Thyroid gland (tissue), 4 donors: ENCODE measurements around the gene EEA1. TPM values are rescaled to one million over a fixed set of nuclear protein-coding genes. Genes with fewer than 3 reads are reported as not detected.
A peak's percentile ranks its signal among the peaks of the same experiment; 100 is the strongest.

Experiments
- DNase-seq, 2 donors: peaks; one replicate each; pipeline ENCODE4 v3.0.0-alpha.2; 2019
- H3K27ac ChIP-seq, 3 donors: fragments of 200-600 bp; sonication (generic); 1 replicate in 2 of 3; 2 replicates in 1 of 3; pipeline ENCODE4 v1.5.1; 2016 to 2019; ENCODE audit warnings: mild to moderate bottlenecking in 1 of 3, moderate library complexity in 1 of 3
- H3K27me3 ChIP-seq: fragments of 200-600 bp; sonication (generic); one replicate; pipeline ENCODE4 v1.5.1; 2019
- H3K36me3 ChIP-seq, 2 donors: fragments of 200-600 bp; sonication (generic); one replicate each; pipeline ENCODE4 v1.5.1; 2016 to 2019
- H3K4me1 ChIP-seq, 2 donors: fragments of 200-600 bp; sonication (generic); one replicate each; pipeline ENCODE4 v1.5.1; 2017 to 2019
- H3K4me3 ChIP-seq, 3 donors: fragments of 200-600 bp; sonication (generic); replicated peaks in 1 of 3; 1 replicate in 2 of 3; 2 replicates in 1 of 3; pipeline ENCODE4 v1.5.1; 2016; ENCODE audit warnings: mild to moderate bottlenecking in 1 of 3
- H3K9me3 ChIP-seq: fragments of 200-600 bp; sonication (generic); one replicate; pipeline ENCODE4 v1.5.1; 2017
- POLR2A ChIP-seq, 2 donors: fragments of 450-650 bp; IDR thresholded peaks; one replicate each; pipeline ENCODE4 v1.6.1; 2017; ENCODE audit warnings: antibody characterized with exemption in 2 of 2, mild to moderate bottlenecking in 2 of 2, moderate library complexity in 1 of 2
- WGBS, 2 donors: methylation state at CpG; one replicate each; pipeline ENCODE4 v1.1.5; 2017; 5-methylcytosine and 5-hydroxymethylcytosine counted together
- intact Hi-C: fragments of 100-400 bp; cut with DNase I; formaldehyde crosslinking; loops from one replicate; pipeline ENCODE4 v1.15.1; 2023
- total RNA-seq, 4 donors: library from RNA; depleted of rRNA; stranded (reverse); fragments of >200 nt; gene quantifications; one replicate each; pipeline ENCODE4 v1.2.3, GENCODE V29; 2016
- TF ChIP-seq, protein P1 (sequence below), 6 experiments: fragments of 200-600 bp in 3 of 6; fragments of 450-650 bp in 3 of 6; sonication (generic) in 3 of 6; IDR thresholded peaks; one replicate each; pipeline ENCODE4 v1.5.1; 2016 to 2019; ENCODE audit warnings: antibody characterized with exemption in 6 of 6, mild to moderate bottlenecking in 2 of 6, inconsistent platforms in 1 of 6, moderate library complexity in 1 of 6

EEA1 gene
- total RNA-seq, 4 donors from 2014 or later, result 16.0 to 21.8 (median 19.3) TPM

DNA sequence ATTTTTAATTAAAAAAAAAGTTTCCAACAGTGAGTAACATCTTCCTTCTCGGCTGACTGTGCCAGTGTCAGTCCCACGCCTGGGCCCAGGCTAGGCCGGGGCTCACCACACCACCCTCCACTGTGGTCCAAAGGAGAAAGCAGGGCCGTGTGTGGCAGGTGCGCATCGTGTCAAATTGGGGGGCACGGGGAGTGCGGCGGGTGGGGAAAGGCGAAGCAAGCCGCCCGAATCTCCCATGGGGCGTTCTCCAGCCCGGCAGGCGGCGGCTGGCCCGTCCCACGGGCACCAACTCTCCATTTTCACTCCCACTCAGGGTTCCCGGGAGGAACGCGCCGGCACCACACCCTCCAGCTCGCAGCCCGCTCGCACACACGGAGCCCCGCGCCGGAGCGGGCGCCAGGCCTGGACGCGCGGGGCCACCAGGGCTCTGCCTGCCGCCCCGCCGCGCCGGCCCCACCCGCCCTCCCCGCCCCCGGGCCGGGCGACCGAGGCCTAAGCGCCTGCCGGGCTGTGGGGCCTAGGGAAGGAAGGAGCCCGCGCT, 604 bp downstream of the EEA1 start:
- intact Hi-C loops, result no loop called here
- peak overlapping the region; percentile 97 to 98 (median 97) for H3K27ac ChIP-seq
- H3K9me3 ChIP-seq, result no peaks in the 10 kb centered on the region
- H3K4me3 ChIP-seq, result peak overlapping the region; percentile 74 to 87 (median 75)
- H3K27me3 ChIP-seq, result no peaks in the 10 kb centered on the region
- H3K4me1 ChIP-seq, result peaks cover 11 to 12% of the 10 kb centered on the region in 2 donors
- no peaks in the 10 kb centered on the region for H3K36me3 ChIP-seq
- 0% methylated on average over 5 to 17 of the region's 49 CpGs for WGBS, 2 donors
- peak in 1 of 2 donors; percentile 51 for DNase-seq
- TF ChIP-seq POLR2A (IDR thresholded peaks at IDR 0.05), result no peak
- TF ChIP-seq, protein P1, sequence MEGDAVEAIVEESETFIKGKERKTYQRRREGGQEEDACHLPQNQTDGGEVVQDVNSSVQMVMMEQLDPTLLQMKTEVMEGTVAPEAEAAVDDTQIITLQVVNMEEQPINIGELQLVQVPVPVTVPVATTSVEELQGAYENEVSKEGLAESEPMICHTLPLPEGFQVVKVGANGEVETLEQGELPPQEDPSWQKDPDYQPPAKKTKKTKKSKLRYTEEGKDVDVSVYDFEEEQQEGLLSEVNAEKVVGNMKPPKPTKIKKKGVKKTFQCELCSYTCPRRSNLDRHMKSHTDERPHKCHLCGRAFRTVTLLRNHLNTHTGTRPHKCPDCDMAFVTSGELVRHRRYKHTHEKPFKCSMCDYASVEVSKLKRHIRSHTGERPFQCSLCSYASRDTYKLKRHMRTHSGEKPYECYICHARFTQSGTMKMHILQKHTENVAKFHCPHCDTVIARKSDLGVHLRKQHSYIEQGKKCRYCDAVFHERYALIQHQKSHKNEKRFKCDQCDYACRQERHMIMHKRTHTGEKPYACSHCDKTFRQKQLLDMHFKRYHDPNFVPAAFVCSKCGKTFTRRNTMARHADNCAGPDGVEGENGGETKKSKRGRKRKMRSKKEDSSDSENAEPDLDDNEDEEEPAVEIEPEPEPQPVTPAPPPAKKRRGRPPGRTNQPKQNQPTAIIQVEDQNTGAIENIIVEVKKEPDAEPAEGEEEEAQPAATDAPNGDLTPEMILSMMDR (IDR thresholded peaks at IDR 0.05), result no peak

DNA sequence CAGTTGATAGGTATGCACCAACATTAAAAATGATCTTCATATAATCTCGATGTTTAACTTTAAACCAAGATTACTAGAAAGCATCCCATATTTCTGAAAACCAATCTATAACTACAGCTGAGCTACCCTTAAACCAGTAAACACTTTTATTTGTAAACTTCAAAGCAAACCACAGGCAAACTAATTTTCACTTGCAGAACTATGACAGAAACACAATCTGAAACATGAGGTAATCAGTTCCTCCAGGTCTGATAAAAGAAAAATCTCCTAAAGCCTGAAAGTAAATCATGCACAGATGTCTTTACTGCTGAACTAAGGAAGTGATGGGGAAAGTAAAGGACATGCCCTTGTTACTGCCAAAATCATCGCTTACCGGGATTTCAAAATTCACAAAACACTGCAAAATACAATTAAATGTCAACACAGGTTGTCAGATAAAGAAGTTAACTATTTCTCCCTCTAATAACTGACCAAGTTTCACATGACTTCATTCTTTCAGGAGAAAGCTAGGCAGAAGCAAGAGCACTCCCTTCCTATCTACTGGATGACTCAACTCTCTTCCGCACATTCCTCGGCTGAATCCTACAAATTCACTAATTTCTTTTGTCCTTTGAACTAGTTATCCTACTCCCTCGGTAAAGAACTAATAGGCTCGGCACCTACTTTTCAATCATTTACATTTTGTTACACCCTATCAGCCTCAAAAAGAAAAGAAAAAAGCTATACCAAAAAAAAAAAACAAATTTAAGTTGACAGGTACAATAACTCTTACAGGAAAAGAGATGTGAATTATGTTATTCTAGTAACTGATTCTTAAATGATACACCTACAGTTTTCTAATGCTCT, 1.4 kb downstream of the EEA1 start:
- intact Hi-C loops, result no loop called here
- no peak for TF ChIP-seq POLR2A (IDR thresholded peaks at IDR 0.05)
- TF ChIP-seq, protein P1 (IDR thresholded peaks at IDR 0.05), result no peak
- Histone ChIP-seq H3K27me3 (no peaks in the 10 kb centered on the region), H3K36me3 (no peaks in the 10 kb centered on the region), H3K4me3 (peak overlapping the region in 2 of 3 donors; percentile 55 to 74), H3K4me1 (peaks cover 11 to 12% of the 10 kb centered on the region in 2 donors), H3K9me3 (no peaks in the 10 kb centered on the region), H3K27ac (peak overlapping the region; percentile 97 to 98 (median 97))
- WGBS, 2 donors, result 33 to 46% methylated on average over 7 of the region's 7 CpGs
- no peak for DNase-seq

DNA sequence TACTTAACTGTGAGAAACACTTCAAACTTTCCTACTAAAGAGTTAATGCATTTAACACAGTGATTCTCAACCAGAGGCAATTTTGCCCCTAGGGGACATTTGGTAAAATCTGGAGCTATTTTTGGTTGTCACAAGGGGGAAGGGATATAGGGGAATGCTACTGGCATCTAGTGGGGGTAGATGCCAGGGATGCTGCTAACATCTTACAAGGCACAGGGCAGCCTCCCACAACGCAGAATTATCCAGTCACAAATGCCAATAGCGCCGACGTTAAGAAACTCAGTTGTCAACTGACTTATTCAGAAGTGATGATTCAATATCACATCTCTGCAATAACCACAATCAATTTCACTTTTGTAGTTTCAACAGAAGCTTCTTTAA, 2.0 kb downstream of the EEA1 start:
- DNase-seq, result no peak
- intact Hi-C loops, result no loop called here
- peaks cover 11 to 12% of the 10 kb centered on the region in 2 donors for H3K4me1 ChIP-seq
- no peaks in the 10 kb centered on the region for H3K27me3 ChIP-seq
- WGBS, 2 donors, result 31 to 38% methylated on average over 4 of the region's 4 CpGs
- H3K9me3 ChIP-seq, result no peaks in the 10 kb centered on the region
- no peaks in the 10 kb centered on the region for H3K36me3 ChIP-seq
- no peak overlapping the region for H3K27ac ChIP-seq
- TF ChIP-seq POLR2A (IDR thresholded peaks at IDR 0.05), result no peak
- TF ChIP-seq, protein P1 (IDR thresholded peaks at IDR 0.05), result no peak
- no peak overlapping the region for H3K4me3 ChIP-seq

DNA sequence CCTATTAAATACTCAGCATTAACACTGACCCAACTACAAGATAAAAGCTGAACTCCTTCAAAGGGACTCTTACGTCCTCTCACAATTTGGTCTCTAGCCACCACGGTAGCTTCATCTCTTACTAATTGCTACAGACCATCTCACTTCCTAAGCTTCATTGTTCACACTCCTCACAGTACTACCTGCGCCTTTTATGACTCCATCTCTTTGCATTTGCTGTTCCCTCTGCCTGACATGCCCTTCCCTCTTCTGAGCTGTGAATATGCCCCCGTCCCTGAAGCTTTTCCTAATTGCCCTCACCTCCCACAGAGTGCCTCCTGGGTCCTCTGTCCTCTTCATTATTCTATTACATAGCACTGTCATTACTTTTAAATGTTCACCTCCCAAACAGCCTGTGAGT, 2.5 kb downstream of the EEA1 start:
- Histone ChIP-seq H3K27ac (no peak overlapping the region), H3K4me3 (no peak overlapping the region), H3K4me1 (peaks cover 11 to 12% of the 10 kb centered on the region in 2 donors), H3K27me3 (no peaks in the 10 kb centered on the region), H3K36me3 (no peaks in the 10 kb centered on the region), H3K9me3 (no peaks in the 10 kb centered on the region)
- TF ChIP-seq, protein P1 (IDR thresholded peaks at IDR 0.05), result no peak
- no peak for TF ChIP-seq POLR2A (IDR thresholded peaks at IDR 0.05)
- intact Hi-C loops, result no loop called here
- WGBS, 2 donors, result 79 to 85% methylated on average over 4 of the region's 4 CpGs
- no peak for DNase-seq

DNA sequence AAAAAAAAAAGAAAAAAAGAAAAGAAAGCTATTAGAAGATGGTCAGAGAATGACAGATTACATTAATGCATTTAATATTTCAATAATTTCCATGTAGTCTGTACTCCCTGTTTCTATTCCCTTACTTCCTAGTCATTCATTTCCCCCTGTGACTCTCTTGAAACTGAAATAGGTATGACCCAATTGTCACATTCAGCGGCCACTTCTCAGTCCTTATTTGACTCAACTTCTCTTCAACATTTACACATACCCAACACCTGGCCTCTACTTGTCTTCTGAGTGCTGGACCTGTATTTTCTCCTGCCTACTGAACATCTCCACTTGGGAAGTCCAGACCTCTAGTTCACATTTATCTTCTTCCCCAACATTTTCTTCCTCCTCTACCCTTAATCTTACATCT, 7.2 kb downstream of the EEA1 start:
- TF ChIP-seq, protein P1 (IDR thresholded peaks at IDR 0.05), result no peak
- WGBS, 2 donors, result 84 to 95% methylated on average over 1 of the region's 1 CpG
- DNase-seq, result no peak
- intact Hi-C loops, result no loop called here
- no peaks in the 10 kb centered on the region for H3K9me3 ChIP-seq
- no peaks in the 10 kb centered on the region for H3K36me3 ChIP-seq
- no peaks in the 10 kb centered on the region for H3K27me3 ChIP-seq
- H3K4me1 ChIP-seq, result peaks cover under 1 to 4% of the 10 kb centered on the region in 2 donors
- H3K27ac ChIP-seq, result no peak overlapping the region
- H3K4me3 ChIP-seq, result no peak overlapping the region
